ENCODE measurements around the gene MT1F. TPM values are rescaled to one million over a fixed set of nuclear protein-coding genes. Genes with fewer than 3 reads are reported as not detected.

Gene MT1F
- total RNA-seq, 1 experiment from 2014 or later = 2.4 TPM

- H3K4me3 Mint-ChIP-seq (ENCODE audit: unreplicated experiment) = no peak within 1 kb of the TSS
- no peaks in the 10 kb centered on the region for H3K9me3 Mint-ChIP-seq (ENCODE audit: unreplicated experiment)
- intact Hi-C loops (cut with micrococcal nuclease) = no loop called here
- peaks cover 20% of the 10 kb centered on the region for H3K4me1 Mint-ChIP-seq (ENCODE audit: insufficient read depth, unreplicated experiment)
- no peak for TF ChIP-seq CTCF (IDR thresholded peaks at IDR 0.05; ENCODE audit: unreplicated experiment)
- CTCF ChIA-PET = interaction anchor here (0.6 kb wide), 1 partner anchor 324 kb away, joined by 4 read pairs; no protein-coding TSS in a partner anchor
- no peaks in the 10 kb centered on the region for H3K36me3 Mint-ChIP-seq (ENCODE audit: insufficient read depth, unreplicated experiment)
- no TSS peak for BruUV-seq (replicated peaks)
- no peaks in the 10 kb centered on the region for H3K27me3 Mint-ChIP-seq (ENCODE audit: insufficient read depth, unreplicated experiment)
- POLR2A ChIA-PET = interaction anchor here (0.6 to 2.1 kb wide), 8 partner anchors 9 to 298 kb away, joined by 3 to 11 read pairs (median 4); partner anchors contain the start of genes MT1E and MT2A
- H3K27ac Mint-ChIP-seq (ENCODE audit: low read depth, unreplicated experiment) = no peak within 1 kb of the TSS
- no peak for DNase-seq (ENCODE audit: unreplicated experiment)
Observed at GRCh38 chr16:56637814-56638750, 19.7 kb upstream of the MT1F start, which contains the start of gene MT1A. Gene MT1A (plus strand): TSS chr16:56638666. CDS start chr16:56638739, 73 bp downstream.

GRCh38 chr16:56639045-56639444 is 18.7 kb upstream of the MT1F start:
- H3K27ac Mint-ChIP-seq (ENCODE audit: low read depth, unreplicated experiment) = no peak overlapping the region
- DNase-seq (ENCODE audit: unreplicated experiment) = no peak
- peaks cover 13% of the 10 kb centered on the region for H3K4me1 Mint-ChIP-seq (ENCODE audit: insufficient read depth, unreplicated experiment)
- POLR2A ChIA-PET = interaction anchor here (1.0 to 2.1 kb wide), 3 partner anchors 11 to 44 kb away, joined by 3 to 6 read pairs (median 4); partner anchors contain the start of genes MT1X and MT2A
- TF ChIP-seq CTCF (IDR thresholded peaks at IDR 0.05; ENCODE audit: unreplicated experiment) = no peak
- H3K36me3 Mint-ChIP-seq (ENCODE audit: insufficient read depth, unreplicated experiment) = no peaks in the 10 kb centered on the region
- CTCF ChIA-PET = interaction anchor here (2.1 kb wide), 1 partner anchor 63 kb away, joined by 7 read pairs; no protein-coding TSS in a partner anchor
- no peaks in the 10 kb centered on the region for H3K9me3 Mint-ChIP-seq (ENCODE audit: unreplicated experiment)
- intact Hi-C loops (cut with micrococcal nuclease) = no loop called here
- no peaks in the 10 kb centered on the region for H3K27me3 Mint-ChIP-seq (ENCODE audit: insufficient read depth, unreplicated experiment)
- no TSS peak for BruUV-seq (replicated peaks)
- H3K4me3 Mint-ChIP-seq (ENCODE audit: unreplicated experiment) = no peak overlapping the region

- no peak for DNase-seq (ENCODE audit: unreplicated experiment)
- ChIA-PET CTCF (interaction anchor here (0.6 to 2.1 kb wide), 3 partner anchors 29 to 62 kb away, joined by 3 to 7 read pairs (median 3); no protein-coding TSS in a partner anchor), POLR2A (interaction anchor here (1.0 to 2.5 kb wide), 5 partner anchors 9 to 43 kb away, joined by 3 to 14 read pairs (median 5); partner anchors contain the start of genes MT1E and MT1X)
Observed at GRCh38 chr16:56640076-56640475, 17.7 kb upstream of the MT1F start.

More at GRCh38 chr16:56640076-56640475, 17.7 kb upstream of the MT1F start:
- H3K27me3 Mint-ChIP-seq (ENCODE audit: insufficient read depth, unreplicated experiment) = no peaks in the 10 kb centered on the region
- H3K9me3 Mint-ChIP-seq (ENCODE audit: unreplicated experiment) = no peaks in the 10 kb centered on the region
- peak overlapping the region; percentile 23 for H3K27ac Mint-ChIP-seq (ENCODE audit: low read depth, unreplicated experiment)
- intact Hi-C loops (cut with micrococcal nuclease) = loop anchor here (5.0 kb wide), 2 partner anchors 33 to 128 kb away; partner anchors contain the start of gene MT2A
- H3K36me3 Mint-ChIP-seq (ENCODE audit: insufficient read depth, unreplicated experiment) = no peaks in the 10 kb centered on the region
- BruUV-seq (replicated peaks) = no TSS peak
- no peak overlapping the region for H3K4me3 Mint-ChIP-seq (ENCODE audit: unreplicated experiment)
- no peak for TF ChIP-seq CTCF (IDR thresholded peaks at IDR 0.05; ENCODE audit: unreplicated experiment)
- H3K4me1 Mint-ChIP-seq (ENCODE audit: insufficient read depth, unreplicated experiment) = peaks cover 12% of the 10 kb centered on the region

Data from MCF 10A (cell line).